Measurements from ENCODE around the gene ZNRD2.

The ZNRD2 gene

DNA sequence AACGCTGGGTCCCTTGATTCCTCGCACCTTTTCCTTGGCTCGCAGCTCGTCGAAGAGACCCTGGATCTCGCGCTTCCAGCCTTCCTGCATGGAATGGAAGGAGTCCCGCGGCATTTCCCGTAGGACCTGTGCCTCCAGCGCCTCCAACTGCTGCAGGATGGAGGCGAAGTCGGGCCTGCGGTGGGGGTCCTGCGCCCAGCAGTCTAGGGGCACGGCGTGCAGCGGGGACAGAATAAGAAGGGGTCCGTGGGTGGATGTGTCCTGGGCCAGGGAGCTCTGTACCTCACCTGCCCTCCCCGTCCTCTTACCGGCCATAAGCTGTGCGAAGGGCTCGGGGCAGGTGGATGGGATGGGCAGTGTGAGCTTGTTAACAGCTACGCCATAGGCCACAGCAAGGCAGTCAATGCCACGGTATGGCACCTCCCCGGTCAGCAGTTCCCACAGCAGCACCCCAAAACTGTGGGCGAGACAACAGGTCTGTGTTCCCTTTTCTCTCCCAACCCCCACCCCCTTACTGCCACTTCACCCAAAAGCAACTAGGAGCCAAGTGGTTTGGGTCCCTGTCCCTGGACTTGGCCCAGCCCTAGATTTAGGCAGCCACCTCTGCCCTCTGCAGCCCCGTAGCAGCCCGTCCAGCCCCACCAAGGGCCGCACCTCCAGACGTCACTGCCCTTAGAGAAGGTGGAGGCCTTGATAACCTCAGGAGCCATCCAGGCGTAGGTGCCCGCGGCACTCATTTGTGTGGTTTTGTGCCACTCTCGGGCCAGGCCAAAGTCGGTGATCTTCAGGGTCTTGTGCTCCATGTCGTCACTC, 37.5 kb downstream of the ZNRD2 start:
- Histone ChIP-seq H3K27ac (ENCODE audit: low read depth, low read length) (peak overlapping the region; percentile 46), H3K36me3 (ENCODE audit: control insufficient read depth, insufficient read depth, low read length) (peaks cover 48% of the 10 kb centered on the region), H3K4me1 (ENCODE audit: control insufficient read depth, insufficient read depth, low read length) (peaks cover 3% of the 10 kb centered on the region; the same call in 1 of the 2 replicates), H3K4me3 (ENCODE audit: low read depth, low read length) (peak overlapping the region; percentile 56), H3K9ac (ENCODE audit: low read depth, low read length) (no peak overlapping the region), H3K9me3 (ENCODE audit: control insufficient read depth, insufficient read depth, low read length) (no peaks in the 10 kb centered on the region), H3K27me3 (ENCODE audit: control insufficient read depth, insufficient read depth, low read length) (no peaks in the 10 kb centered on the region)

GRCh38 chr11:65609229-65609628, 39.0 kb downstream of the ZNRD2 start:
- Histone ChIP-seq H3K4me3 (ENCODE audit: low read depth, low read length) (no peak overlapping the region), H3K27me3 (ENCODE audit: control insufficient read depth, insufficient read depth, low read length) (no peaks in the 10 kb centered on the region), H3K36me3 (ENCODE audit: control insufficient read depth, insufficient read depth, low read length) (peaks cover 36% of the 10 kb centered on the region), H3K27ac (ENCODE audit: low read depth, low read length) (no peak overlapping the region), H3K4me1 (ENCODE audit: control insufficient read depth, insufficient read depth, low read length) (peaks cover 3% of the 10 kb centered on the region; the same call in 1 of the 2 replicates), H3K9ac (ENCODE audit: low read depth, low read length) (no peak overlapping the region), H3K9me3 (ENCODE audit: control insufficient read depth, insufficient read depth, low read length) (no peaks in the 10 kb centered on the region)

- no peak overlapping the region for H3K9ac ChIP-seq (ENCODE audit: low read depth, low read length)
- H3K9me3 ChIP-seq (ENCODE audit: control insufficient read depth, insufficient read depth, low read length), result no peaks in the 10 kb centered on the region
- H3K36me3 ChIP-seq (ENCODE audit: control insufficient read depth, insufficient read depth, low read length), result peaks cover 32% of the 10 kb centered on the region
- H3K4me3 ChIP-seq (ENCODE audit: low read depth, low read length), result no peak overlapping the region
- H3K4me1 ChIP-seq (ENCODE audit: control insufficient read depth, insufficient read depth, low read length), result peaks cover 3% of the 10 kb centered on the region; the same call in 1 of the 2 replicates
- no peaks in the 10 kb centered on the region for H3K27me3 ChIP-seq (ENCODE audit: control insufficient read depth, insufficient read depth, low read length)
- H3K27ac ChIP-seq (ENCODE audit: low read depth, low read length), result no peak overlapping the region
These were observed 39.4 kb downstream of the ZNRD2 start for GRCh38 chr11:65609665-65610064.

- no peaks in the 10 kb centered on the region for H3K9me3 ChIP-seq (ENCODE audit: control insufficient read depth, insufficient read depth, low read length)
- no peak overlapping the region for H3K27ac ChIP-seq (ENCODE audit: low read depth, low read length)
- peaks cover 24% of the 10 kb centered on the region for H3K36me3 ChIP-seq (ENCODE audit: control insufficient read depth, insufficient read depth, low read length)
- peaks cover 3% of the 10 kb centered on the region; the same call in 1 of the 2 replicates for H3K4me1 ChIP-seq (ENCODE audit: control insufficient read depth, insufficient read depth, low read length)
- H3K4me3 ChIP-seq (ENCODE audit: low read depth, low read length), result no peak overlapping the region
- no peaks in the 10 kb centered on the region for H3K27me3 ChIP-seq (ENCODE audit: control insufficient read depth, insufficient read depth, low read length)
- H3K9ac ChIP-seq (ENCODE audit: low read depth, low read length), result no peak overlapping the region
These were observed 40.1 kb downstream of the ZNRD2 start for GRCh38 chr11:65610404-65610803.

- Histone ChIP-seq H3K9me3 (ENCODE audit: control insufficient read depth, insufficient read depth, low read length) (no peaks in the 10 kb centered on the region), H3K36me3 (ENCODE audit: control insufficient read depth, insufficient read depth, low read length) (peaks cover 17% of the 10 kb centered on the region), H3K4me3 (ENCODE audit: low read depth, low read length) (no peak overlapping the region), H3K4me1 (ENCODE audit: control insufficient read depth, insufficient read depth, low read length) (peaks cover 3% of the 10 kb centered on the region; the same call in 1 of the 2 replicates), H3K9ac (ENCODE audit: low read depth, low read length) (no peak overlapping the region), H3K27ac (ENCODE audit: low read depth, low read length) (no peak overlapping the region), H3K27me3 (ENCODE audit: control insufficient read depth, insufficient read depth, low read length) (no peaks in the 10 kb centered on the region)
These were observed 40.9 kb downstream of the ZNRD2 start for GRCh38 chr11:65611028-65611757.

GRCh38 chr11:65611758-65612603, 41.7 kb downstream of the ZNRD2 start:
- H3K9me3 ChIP-seq (ENCODE audit: control insufficient read depth, insufficient read depth, low read length), result no peaks in the 10 kb centered on the region
- H3K36me3 ChIP-seq (ENCODE audit: control insufficient read depth, insufficient read depth, low read length), result peaks cover 18% of the 10 kb centered on the region
- no peak overlapping the region for H3K9ac ChIP-seq (ENCODE audit: low read depth, low read length)
- H3K4me1 ChIP-seq (ENCODE audit: control insufficient read depth, insufficient read depth, low read length), result no peaks in the 10 kb centered on the region; the same call in 1 of the 2 replicates
- H3K27me3 ChIP-seq (ENCODE audit: control insufficient read depth, insufficient read depth, low read length), result no peaks in the 10 kb centered on the region
- H3K27ac ChIP-seq (ENCODE audit: low read depth, low read length), result no peak overlapping the region
- H3K4me3 ChIP-seq (ENCODE audit: low read depth, low read length), result no peak overlapping the region

DNA sequence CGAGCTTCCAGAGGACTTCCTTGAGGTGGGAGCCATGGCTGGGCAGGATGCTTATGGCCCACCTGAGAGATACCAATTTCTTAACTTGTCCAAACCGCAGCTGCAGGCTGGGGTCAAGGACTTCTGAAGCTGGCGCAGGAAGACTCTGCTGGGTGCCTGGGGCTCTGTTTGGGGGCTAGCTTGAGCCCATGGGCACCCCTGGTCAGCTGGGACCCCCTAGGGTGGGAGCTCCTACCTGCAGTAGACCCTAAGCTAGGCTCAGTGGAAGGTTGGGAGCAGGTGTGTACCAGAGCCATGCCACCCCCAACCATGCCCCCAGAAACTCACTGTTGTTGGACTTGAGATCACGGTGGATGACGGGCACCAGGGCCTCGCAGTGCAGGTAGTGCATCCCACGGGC, 42.4 kb downstream of the ZNRD2 start:
- Histone ChIP-seq H3K9ac (ENCODE audit: low read depth, low read length) (no peak overlapping the region), H3K4me3 (ENCODE audit: low read depth, low read length) (no peak overlapping the region), H3K36me3 (ENCODE audit: control insufficient read depth, insufficient read depth, low read length) (peaks cover 25% of the 10 kb centered on the region), H3K4me1 (ENCODE audit: control insufficient read depth, insufficient read depth, low read length) (no peaks in the 10 kb centered on the region; the same call in 1 of the 2 replicates), H3K9me3 (ENCODE audit: control insufficient read depth, insufficient read depth, low read length) (no peaks in the 10 kb centered on the region), H3K27me3 (ENCODE audit: control insufficient read depth, insufficient read depth, low read length) (no peaks in the 10 kb centered on the region), H3K27ac (ENCODE audit: low read depth, low read length) (no peak overlapping the region)

DNA sequence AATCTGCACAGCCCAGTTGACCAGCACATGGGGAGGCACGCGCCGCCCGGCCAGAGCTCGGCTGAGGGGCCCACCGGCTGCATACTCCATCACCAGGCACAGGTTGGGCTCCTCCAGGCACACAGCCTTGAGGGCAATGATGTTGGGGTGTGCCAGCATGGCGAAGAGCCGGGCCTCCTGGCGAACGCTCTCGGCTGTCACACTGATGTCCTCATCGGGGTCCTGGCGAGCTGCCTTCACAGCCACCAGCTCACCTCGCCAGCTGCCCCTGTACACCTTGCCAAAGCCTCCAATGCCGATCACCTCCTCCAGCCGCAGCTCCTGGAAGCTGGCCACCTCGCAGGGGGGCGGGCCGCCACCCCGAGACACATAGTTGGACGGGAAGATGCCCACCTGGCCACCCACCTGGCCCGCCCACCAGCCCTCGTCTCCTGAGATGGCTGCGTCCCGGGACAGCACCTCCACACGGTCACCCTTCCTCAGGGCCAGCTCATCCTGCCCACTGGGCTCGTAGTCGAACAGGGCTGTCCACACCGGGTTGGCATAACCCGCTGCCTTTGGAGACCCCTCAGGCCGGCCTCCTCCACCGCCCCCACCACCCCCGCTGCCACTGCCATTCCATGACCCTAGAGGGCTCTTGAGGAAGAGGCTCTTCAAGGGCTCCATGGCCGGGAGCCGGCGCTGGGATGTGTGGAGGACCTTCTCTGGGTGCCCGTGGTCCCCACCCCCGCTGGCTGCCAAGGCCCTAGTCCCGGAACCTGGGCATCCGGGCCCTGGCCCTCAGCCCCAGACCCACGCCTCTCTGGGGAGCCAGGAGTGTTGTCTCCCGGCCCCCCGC, 43.0 kb downstream of the ZNRD2 start:
- Histone ChIP-seq H3K27me3 (ENCODE audit: control insufficient read depth, insufficient read depth, low read length) (no peaks in the 10 kb centered on the region), H3K4me3 (ENCODE audit: low read depth, low read length) (peak overlapping the region; percentile 88), H3K27ac (ENCODE audit: low read depth, low read length) (peak overlapping the region; percentile 94), H3K9ac (ENCODE audit: low read depth, low read length) (peak overlapping the region; percentile 68), H3K4me1 (ENCODE audit: control insufficient read depth, insufficient read depth, low read length) (no peaks in the 10 kb centered on the region; the same call in 1 of the 2 replicates), H3K9me3 (ENCODE audit: control insufficient read depth, insufficient read depth, low read length) (no peaks in the 10 kb centered on the region), H3K36me3 (ENCODE audit: control insufficient read depth, insufficient read depth, low read length) (peaks cover 31% of the 10 kb centered on the region)

DNA sequence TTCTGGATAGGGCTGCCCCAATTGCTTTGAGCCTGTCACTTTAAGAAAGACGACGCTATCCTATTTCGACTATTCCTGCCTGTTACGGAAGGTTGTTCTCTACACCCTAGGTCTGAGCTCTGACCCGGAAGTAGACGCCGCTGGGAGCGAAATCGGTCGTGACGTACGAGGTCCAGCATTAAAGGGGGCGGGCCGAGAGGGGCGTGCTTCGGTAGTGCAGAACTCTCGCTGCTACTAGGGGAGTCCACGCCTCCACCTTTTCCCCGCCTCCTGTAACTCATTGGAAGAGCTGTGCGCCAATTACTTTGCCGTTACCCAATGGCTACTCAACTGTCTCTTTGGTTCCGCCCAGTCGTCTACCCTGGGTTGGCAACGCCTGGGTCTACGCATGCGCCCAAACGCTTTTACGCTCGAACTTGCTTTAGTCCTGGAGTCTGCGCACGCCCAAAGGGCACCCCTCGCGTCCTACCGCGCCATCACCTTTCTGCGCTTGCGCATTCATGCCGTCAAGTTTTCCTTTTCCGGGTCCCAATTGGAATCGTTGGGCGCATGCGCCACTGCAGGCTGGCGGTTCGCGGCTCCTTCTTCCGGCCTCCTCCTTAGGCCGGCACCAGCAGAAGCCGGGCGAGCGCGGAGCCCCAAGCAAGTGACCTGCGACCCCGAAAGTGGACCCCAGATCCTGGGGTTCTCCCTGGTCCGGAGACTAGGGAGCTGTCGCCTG, 45.1 kb downstream of the ZNRD2 start, which contains the start of gene PCNX3:
Gene PCNX3, plus strand, starts transcription at position 548 of the 721 bp plus-strand sequence. CDS start 536 bp downstream, outside the sequence.
- H3K9me3 ChIP-seq (ENCODE audit: control insufficient read depth, insufficient read depth, low read length), result no peaks in the 10 kb centered on the region
- H3K9ac ChIP-seq (ENCODE audit: low read depth, low read length), result peak within 1 kb of the TSS; percentile 81
- no peaks in the 10 kb centered on the region; the same call in 1 of the 2 replicates for H3K4me1 ChIP-seq (ENCODE audit: control insufficient read depth, insufficient read depth, low read length)
- no peaks in the 10 kb centered on the region for H3K27me3 ChIP-seq (ENCODE audit: control insufficient read depth, insufficient read depth, low read length)
- H3K36me3 ChIP-seq (ENCODE audit: control insufficient read depth, insufficient read depth, low read length), result peaks cover 45% of the 10 kb centered on the region
- H3K4me3 ChIP-seq (ENCODE audit: low read depth, low read length), result peak within 1 kb of the TSS; percentile 88
- H3K27ac ChIP-seq (ENCODE audit: low read depth, low read length), result peak within 1 kb of the TSS; percentile 94
